GM04503 (cell line): ENCODE measurements around the gene UBE2O.

Source experiments
- DNase-seq: peaks from one replicate; pipeline ENCODE4 v3.0.0-alpha.2; 2012; ENCODE audit warnings: low read depth

The UBE2O gene

DNA sequence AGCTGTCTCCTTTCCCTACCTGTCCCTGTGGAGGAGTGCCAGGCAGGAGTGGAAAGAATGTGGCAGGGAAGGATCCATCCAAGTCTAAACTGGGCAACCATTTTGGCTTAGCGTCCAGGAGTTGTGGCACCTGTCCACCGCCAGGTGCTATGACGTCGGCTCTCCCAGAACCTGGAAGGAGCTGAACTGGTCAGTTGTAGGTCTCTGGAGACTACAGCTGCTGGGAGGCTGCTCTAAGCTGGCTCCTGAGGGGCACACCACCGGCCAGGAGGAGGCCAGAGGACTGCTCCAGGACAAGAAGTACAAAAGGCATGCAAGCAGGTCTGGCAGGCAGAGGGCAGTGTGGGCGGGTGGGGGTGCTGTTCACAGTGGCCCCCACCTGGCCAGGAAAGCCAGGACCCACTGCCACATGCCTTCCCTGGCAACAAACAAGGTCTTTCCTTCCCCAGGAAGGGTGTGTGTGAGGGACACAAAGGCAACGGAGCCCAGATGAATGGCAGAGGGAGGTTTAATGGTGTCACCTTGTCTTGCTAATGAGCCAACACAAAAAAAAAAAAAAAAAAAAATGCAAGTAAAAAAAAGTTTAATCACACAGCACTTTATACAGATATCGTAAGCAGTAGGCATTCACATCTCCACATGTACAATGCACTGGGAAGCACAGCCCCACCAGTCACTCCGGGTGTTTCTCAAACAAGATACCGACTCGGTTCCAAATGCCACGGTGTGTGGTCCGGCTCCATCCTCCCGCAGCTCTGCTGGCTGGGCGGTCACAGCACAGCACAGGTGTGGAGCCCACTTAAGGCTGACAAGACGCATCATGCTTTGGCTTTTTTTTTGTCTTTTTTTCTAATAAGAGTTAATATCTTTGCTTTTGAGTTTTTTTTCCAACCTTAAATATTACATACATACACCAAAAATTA is 63.7 kb downstream of the UBE2O start:
- no peak for DNase-seq

- no peak for DNase-seq
Observed at GRCh38 chr17:76386966-76387765, 65.8 kb downstream of the UBE2O start.

GRCh38 chr17:76385892-76386786 is 66.8 kb downstream of the UBE2O start:
- DNase-seq = no peak

DNA sequence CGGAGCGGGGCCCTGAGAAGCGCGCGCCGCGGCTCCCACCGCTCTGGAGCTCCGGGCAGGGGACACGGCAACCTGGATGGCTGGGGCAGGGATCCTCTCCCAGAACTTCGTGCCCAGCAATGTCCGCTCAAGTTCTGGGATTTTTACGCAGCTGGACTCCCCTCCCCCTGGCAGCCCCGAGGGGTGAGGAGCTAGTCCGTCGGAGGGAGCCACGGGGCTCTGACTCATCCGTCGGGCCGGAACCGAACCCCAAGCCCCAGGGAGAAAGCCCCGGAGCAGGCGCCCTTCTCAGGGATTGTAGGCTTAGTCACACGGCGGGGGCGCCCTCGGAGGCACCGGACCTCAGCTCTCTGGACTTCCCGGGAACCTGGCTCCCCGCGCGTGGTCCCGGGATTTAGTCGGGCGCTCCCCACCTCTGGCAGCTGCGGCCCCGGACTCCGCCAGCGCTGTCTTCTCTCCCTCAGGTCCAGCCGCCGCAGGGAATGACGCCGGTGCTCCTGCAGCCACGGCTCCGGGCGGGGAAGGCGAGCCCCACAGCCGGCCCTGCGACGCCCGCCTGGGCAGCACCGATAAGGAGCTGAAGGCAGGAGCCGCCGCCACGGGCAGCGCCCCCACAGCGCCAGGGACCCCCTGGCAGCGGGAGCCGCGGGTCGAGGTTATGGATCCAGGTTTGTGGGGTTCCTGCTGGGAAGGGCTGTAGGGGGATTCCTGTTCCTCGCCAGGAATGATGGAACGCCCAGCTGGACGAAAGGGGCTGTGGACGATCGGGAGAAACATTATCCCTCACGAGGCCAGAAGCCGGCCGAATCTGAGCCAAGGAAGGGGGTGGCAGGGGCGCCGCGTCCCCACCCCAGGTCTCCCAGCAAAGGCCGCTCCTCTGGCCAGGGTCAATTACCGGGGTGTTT is 67.7 kb downstream of the UBE2O start:
- DNase-seq = no peak

- DNase-seq = no peak
Observed at GRCh38 chr17:76384222-76384986, 68.5 kb downstream of the UBE2O start, which contains the start of gene SPHK1. TSS of gene SPHK1 (plus strand) at chr17:76384609. CDS start at chr17:76385645, 1,036 bp downstream.

GRCh38 chr17:76383546-76384221 is 69.3 kb downstream of the UBE2O start:
- no peak for DNase-seq

GRCh38 chr17:76382803-76383545 is 70.0 kb downstream of the UBE2O start:
- no peak for DNase-seq

- no peak for DNase-seq
Observed at GRCh38 chr17:76382351-76382802, 70.6 kb downstream of the UBE2O start.

- DNase-seq = no peak
Observed at GRCh38 chr17:76381633-76382350, 71.2 kb downstream of the UBE2O start.

- no peak for DNase-seq
Observed at GRCh38 chr17:76379646-76380376, 73.1 kb downstream of the UBE2O start.

DNA sequence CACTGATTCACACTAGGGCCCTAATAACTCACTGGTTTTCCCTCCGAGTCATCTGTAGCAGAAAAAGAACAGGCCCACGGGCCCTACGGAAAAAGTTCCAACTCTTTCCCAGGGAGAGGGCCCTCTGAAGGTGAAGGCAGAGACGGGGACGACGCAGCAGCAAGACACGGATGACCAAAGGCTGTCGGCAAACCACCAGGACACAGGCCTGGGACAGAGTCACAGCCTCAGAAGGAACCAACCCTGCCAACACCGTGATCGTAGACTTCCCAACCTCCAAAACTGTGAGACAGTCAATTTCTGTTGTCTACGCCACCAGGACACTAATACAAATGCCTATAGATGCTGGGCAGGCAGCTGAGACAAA is 73.7 kb downstream of the UBE2O start:
- no peak for DNase-seq

GRCh38 chr17:76378548-76379274 is 74.2 kb downstream of the UBE2O start:
- no peak for DNase-seq

GRCh38 chr17:76376318-76377133 is 76.4 kb downstream of the UBE2O start:
- DNase-seq = no peak

- DNase-seq = peak; percentile 96
Observed at GRCh38 chr17:76371656-76372628, 81.0 kb downstream of the UBE2O start.
